ENCODE data around the gene GH1. TPM values are rescaled to one million over a fixed set of nuclear protein-coding genes. Genes with fewer than 3 reads are reported as not detected.

Gene GH1
- total and polyA plus RNA-seq, 4 donors = not detected

GRCh38 chr17:63911657-63912100, 7.0 kb downstream of the GH1 start:
- Histone ChIP-seq H3K36me3 (ENCODE audit: control insufficient read depth in 4 of 4, insufficient read depth in 3 of 4, low read depth in 1 of 4, low read length in 3 of 4) (no peaks in the 10 kb centered on the region), H3K27ac (ENCODE audit: low read depth in 1 of 2, low read length in 2 of 2) (no peak overlapping the region), H3K4me3 (ENCODE audit: low read depth in 1 of 3, low read length in 3 of 3) (no peak overlapping the region), H3K4me1 (ENCODE audit: control insufficient read depth in 4 of 4, insufficient read depth in 4 of 4, low read length in 3 of 4) (peaks cover 0 to 2% (median 0%) of the 10 kb centered on the region in 4 donors), H3K9ac (ENCODE audit: low read depth in 1 of 2, low read length in 2 of 2) (no peak overlapping the region), H3K27me3 (ENCODE audit: control insufficient read depth in 4 of 4, insufficient read depth in 4 of 4, low read length in 3 of 4) (no peaks in the 10 kb centered on the region), H3K9me3 (ENCODE audit: control insufficient read depth in 4 of 4, low read length in 3 of 4) (no peaks in the 10 kb centered on the region)
- peak; percentile 72 for DNase-seq (ENCODE audit: low spot score)
- TF ChIP-seq RAD21 (IDR thresholded peaks at IDR 0.05) (peak; percentile 44 to 65), MAX (IDR thresholded peaks at IDR 0.05) (no peak), HNF4G (IDR thresholded peaks at IDR 0.05) (no peak), CTCF (IDR thresholded peaks at IDR 0.05; ENCODE audit: low read depth, low read length, missing input control) (peak; percentile 66)
- 40% methylated on average over 8 of the region's 8 CpGs for WGBS

GRCh38 chr17:63911041-63911635, 7.5 kb downstream of the GH1 start, which contains the start of gene CSHL1:
TSS of gene CSHL1 (minus strand) at chr17:63911258. CDS start at chr17:63911196, 62 bp downstream.
- no peak within 1 kb of the TSS for H3K9ac ChIP-seq (ENCODE audit: low read depth in 1 of 2, low read length in 2 of 2)
- H3K36me3 ChIP-seq (ENCODE audit: control insufficient read depth in 4 of 4, insufficient read depth in 3 of 4, low read depth in 1 of 4, low read length in 3 of 4) = no peaks in the 10 kb centered on the region
- H3K27me3 ChIP-seq (ENCODE audit: control insufficient read depth in 4 of 4, insufficient read depth in 4 of 4, low read length in 3 of 4) = no peaks in the 10 kb centered on the region
- H3K9me3 ChIP-seq (ENCODE audit: control insufficient read depth in 4 of 4, low read length in 3 of 4) = no peaks in the 10 kb centered on the region
- TF ChIP-seq RAD21 (IDR thresholded peaks at IDR 0.05) = no peak
- TF ChIP-seq CTCF (IDR thresholded peaks at IDR 0.05; ENCODE audit: low read depth, low read length, missing input control) = no peak
- no peak for TF ChIP-seq TAF1 (conservative IDR thresholded peaks at IDR 0.05)
- no peak for TF ChIP-seq YY1 (IDR thresholded peaks at IDR 0.05)
- TF ChIP-seq FOXA2 (IDR thresholded peaks at IDR 0.05) = no peak
- no peak for TF ChIP-seq HNF4G (IDR thresholded peaks at IDR 0.05)
- TF ChIP-seq FOXA1 (IDR thresholded peaks at IDR 0.05) = no peak
- no peak for TF ChIP-seq RXRA (IDR thresholded peaks at IDR 0.05)
- no peak for TF ChIP-seq GABPA (IDR thresholded peaks at IDR 0.05 in 1 of 2, conservative IDR thresholded peaks at IDR 0.05 in 1 of 2)
- no peak for TF ChIP-seq NR2F2 (IDR thresholded peaks at IDR 0.05)
- TF ChIP-seq JUND (IDR thresholded peaks at IDR 0.05) = no peak
- no peak for TF ChIP-seq SP1 (IDR thresholded peaks at IDR 0.05)
- no peak for TF ChIP-seq MAX (IDR thresholded peaks at IDR 0.05)
- no peak for TF ChIP-seq EGR1 (IDR thresholded peaks at IDR 0.05; ENCODE audit: low read depth in 2 of 2)
- no peak for TF ChIP-seq REST (IDR thresholded peaks at IDR 0.05)
- no peak for TF ChIP-seq ATF3 (IDR thresholded peaks at IDR 0.05)
- no peak for TF ChIP-seq HNF4A (conservative IDR thresholded peaks at IDR 0.05)
- TF ChIP-seq ZBTB33 (IDR thresholded peaks at IDR 0.05) = no peak
- no peaks in the 10 kb centered on the region for H3K4me1 ChIP-seq (ENCODE audit: control insufficient read depth in 4 of 4, insufficient read depth in 4 of 4, low read length in 3 of 4)
- H3K27ac ChIP-seq (ENCODE audit: low read depth in 1 of 2, low read length in 2 of 2) = no peak within 1 kb of the TSS
- no peak for DNase-seq (ENCODE audit: low spot score)
- WGBS = 76% methylated on average over 15 of the region's 15 CpGs
- no peak within 1 kb of the TSS for H3K4me3 ChIP-seq (ENCODE audit: low read depth in 1 of 3, low read length in 3 of 3)
